ENCODE results near the gene MAP3K15.

The MAP3K15 gene

DNA sequence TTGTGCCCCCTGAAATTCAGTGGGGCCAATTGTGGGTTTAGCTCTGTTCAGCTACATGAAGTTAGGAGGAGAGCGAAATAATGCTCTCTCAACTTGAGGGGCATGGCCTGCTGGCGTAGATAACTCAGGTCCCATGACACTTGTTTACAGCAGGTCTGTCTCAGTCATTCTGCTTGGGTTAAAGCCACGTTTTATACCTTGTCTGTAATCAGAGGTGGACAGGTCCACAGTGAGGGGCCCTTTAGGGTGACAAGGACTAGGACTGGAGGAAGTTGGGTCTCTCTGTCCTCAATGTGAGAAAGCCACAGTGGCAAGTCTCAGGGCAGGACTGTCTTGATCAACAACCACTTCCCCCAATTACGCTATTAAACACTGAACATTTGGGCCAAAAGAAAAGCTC is 122.6 kb downstream of the MAP3K15 start:
- DNase-seq (ENCODE audit: low spot score), result no peak

DNA sequence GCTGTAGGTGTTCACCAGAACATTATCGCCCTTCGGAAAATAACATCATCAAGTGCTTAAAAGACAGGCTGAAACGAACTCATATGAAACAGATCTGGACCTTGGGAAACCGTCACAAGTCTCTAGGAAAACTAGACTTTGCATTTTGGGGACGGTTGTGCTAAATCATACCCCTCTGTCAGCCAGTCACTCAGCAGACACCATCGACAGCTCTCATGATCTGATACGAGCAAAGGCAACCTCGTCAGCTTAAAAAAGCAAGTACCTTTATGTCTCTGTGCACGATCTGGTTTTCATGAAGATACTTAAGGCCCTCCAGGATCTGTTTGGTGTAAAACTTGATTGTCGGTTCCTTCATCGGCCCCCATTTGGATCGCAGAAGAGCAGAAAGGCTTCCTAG is 123.2 kb downstream of the MAP3K15 start:
- DNase-seq (ENCODE audit: low spot score), result no peak

DNA sequence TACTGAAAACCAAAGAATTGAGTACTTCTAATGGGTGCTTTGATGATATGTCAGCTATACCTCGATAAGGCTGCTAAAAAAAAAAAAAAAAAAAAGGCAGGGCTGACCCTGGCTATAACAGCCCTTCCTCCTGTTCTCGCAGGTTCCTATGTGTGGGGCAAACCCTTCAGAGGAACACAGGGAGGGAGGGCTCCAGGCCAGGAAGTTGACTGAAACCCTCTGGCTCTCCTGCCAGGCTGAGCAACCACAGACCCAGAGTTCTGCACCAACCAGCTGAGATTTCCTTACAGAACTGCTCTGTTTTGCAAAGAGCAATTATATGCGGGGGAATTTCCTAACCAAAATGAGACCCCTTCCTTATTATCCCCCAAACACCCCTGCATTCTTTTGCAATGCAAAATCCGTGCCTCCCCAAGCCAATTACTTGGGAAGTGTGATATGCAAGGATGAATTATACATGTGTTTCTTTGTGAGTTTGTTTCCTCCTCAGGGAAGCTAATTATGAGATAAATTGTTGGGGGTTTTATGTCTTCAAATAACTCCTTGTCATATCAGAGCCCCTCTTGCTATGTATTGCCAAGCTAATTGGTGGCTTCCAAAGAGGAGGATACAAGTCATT is 126.0 kb downstream of the MAP3K15 start:
- DNase-seq (ENCODE audit: low spot score), result no peak

DNA sequence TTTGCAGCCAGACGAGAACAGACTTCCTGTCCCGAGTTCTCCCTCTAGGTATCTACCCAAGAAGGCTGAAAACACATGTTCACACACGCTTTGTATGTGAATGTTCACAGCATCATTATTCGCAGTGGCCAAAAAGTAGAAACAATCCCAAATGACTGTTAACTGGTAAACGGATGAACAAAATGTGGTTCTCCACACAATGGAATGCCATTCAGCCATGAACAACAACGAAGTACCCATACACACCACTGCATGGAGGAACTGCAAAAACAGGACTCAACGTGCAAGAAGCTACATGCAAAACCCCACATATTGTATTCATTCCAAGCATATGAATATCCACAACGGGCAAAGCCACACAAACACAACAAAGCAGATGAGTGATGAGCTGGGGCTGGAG is 126.6 kb downstream of the MAP3K15 start:
- DNase-seq (ENCODE audit: low spot score), result no peak

DNA sequence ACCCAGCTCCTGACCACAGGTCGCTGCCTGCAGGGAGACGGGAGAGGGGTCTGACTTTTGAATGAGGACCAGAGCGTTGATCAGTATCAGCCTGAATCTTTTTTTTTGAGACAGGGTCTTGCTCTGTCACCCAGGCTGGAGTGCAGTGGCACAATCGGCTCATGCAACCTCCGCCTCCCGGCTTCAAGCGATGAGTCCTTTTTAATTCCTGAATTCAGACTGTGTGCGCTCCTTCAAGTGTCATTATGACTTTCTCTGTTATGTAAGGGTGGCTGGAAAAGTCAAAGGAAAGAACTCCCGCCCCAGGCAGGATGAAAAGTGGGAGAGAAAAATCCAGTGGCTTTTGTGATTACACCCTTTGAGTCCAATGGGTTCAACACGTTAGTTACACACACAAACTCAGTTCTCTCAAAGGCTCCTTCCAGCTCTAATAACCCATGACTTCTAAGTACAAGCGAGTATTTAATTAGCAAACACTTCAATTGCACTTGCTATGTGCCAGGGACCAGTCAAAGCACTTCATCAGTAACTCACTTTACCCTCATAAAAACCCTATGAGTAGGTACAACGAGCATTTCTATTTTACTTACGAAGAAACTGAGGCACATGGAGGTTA is 127.1 kb downstream of the MAP3K15 start:
- DNase-seq (ENCODE audit: low spot score), result no peak

DNA sequence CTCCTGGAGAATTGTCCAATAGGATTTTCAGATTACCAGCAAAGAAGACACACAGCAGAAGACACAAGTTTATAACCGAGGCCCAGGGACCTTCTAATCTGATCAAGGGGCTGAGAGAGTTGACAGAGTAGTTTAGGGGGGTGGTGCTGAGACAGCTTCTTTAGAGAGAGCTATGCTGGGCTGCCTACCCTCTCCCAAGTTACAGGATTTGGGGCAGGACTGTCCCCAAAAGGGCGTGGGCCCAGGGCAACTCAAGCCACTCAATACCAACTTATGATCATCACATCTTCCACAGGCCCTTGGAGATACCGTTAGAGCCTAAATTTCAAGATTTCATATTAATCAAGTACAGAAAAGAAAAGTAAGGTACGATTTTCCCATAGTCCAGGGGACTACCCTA is 128.6 kb downstream of the MAP3K15 start:
- no peak for DNase-seq (ENCODE audit: low spot score)

DNA sequence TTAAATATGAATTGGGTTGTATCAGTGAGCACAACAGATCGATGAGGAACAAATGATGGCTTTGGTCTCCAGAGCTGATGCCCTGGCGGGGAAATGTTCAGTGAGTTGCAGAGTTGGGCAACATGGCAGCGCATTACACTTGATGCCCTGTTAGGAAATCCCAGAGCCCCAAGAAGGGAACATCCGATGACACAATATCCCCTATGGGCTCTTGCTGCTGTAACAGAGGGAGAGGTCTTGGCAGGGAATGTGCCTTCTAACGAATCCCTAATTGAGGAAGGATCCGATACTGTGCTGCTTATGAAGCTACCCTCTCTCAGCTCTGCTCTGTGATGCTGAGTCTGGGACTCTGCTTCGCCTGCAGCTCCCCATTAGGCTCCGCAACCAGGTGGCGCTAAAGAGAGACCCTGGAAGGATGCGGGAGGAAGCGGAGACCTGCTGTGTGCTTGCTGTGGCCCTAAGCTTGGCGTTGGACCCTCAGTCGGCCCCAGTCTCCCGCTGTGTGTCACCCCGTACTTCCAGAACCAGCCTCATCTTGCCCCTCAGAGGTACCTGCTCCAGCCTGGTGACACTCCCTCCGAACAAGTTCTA is 132.7 kb downstream of the MAP3K15 start:
- DNase-seq (ENCODE audit: low spot score), result peak; percentile 51

DNA sequence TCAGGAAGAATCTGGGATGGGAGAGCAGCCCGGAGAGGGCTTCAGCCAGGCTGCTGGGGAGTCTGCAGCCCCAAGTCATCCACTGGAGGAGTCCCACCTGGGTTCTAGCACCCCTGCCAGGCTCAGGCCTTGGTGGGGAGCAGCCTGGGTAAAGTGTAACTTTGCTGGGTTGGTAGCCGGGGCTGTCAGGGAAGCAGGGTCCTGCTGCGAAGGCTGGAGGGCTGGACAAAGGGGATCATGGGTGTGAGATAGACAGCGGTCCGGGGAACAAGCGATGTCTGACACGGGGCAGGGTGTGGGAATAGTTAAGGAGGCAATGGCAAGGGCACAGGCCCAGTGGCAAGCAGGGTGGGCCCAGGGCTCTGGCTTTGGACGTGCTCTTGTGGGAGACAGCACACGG is 134.0 kb downstream of the MAP3K15 start:
- DNase-seq (ENCODE audit: low spot score), result no peak

DNA sequence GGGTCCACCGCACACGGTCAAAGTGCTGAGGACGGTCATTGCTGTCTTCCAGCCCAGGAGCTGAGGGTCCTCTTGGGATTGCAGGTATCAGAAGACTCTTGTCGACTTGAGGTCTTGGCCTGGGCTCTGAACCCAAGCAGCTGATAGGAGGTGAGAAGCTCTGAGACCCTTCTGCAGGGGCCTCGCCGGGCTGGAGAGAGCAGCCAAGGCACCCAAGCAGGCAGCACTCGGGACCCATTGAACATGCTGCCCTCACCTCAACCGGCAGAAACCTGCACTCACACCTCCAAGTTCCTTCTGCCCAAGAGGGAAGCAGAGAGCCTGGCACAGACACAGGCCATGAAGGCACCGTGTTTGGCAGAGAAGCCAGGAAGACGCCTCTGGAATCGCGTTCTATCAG is 137.5 kb downstream of the MAP3K15 start:
- no peak for DNase-seq (ENCODE audit: low spot score)

DNA sequence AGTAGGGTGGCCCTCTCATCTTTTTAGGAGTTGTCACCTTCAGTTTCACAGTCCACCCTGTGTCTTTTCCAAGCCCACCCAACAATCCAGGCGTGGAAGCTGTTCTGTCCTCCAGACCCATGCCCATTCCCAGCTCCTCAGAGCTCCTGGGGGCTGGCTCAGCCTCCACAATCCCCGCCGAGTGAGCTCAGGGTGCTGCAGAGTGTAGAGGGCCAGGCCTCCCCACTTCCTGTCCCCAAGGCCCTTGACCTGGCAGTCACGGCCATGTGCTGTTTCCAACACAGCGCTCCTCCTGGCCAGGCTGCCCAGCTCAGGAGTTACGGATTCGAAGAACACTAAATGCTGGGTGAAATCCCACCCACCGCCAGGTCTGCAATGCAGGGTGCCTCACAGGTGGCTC is 139.8 kb downstream of the MAP3K15 start:
- DNase-seq (ENCODE audit: low spot score), result no peak

DNA sequence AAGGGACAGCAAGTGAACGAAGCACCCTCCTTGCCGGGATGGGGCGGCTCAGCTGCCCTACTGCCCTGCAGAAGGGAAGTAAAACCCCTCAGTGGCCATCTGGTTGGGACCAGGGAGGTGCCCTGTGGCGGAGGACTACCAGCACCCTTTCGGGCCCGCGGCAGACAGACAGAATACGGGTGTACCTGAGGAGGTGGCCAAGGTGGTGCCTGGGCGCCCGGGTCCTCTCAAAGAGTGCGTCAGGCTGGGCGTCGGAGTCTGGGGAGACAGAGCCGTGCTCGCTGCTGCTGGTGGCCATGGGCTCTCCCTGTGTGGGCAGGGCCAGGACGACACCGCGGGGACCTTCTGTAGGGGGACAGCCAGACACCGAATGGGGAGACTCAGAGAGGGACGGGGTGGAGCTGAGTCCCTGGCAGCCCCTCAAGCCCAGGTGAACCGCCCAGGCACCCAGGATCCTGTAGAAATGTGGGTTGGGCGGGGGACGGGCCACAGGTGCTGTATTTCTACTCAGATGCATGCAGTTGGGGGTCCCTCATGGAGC is 141.9 kb downstream of the MAP3K15 start:
- no peak for DNase-seq (ENCODE audit: low spot score)

DNA sequence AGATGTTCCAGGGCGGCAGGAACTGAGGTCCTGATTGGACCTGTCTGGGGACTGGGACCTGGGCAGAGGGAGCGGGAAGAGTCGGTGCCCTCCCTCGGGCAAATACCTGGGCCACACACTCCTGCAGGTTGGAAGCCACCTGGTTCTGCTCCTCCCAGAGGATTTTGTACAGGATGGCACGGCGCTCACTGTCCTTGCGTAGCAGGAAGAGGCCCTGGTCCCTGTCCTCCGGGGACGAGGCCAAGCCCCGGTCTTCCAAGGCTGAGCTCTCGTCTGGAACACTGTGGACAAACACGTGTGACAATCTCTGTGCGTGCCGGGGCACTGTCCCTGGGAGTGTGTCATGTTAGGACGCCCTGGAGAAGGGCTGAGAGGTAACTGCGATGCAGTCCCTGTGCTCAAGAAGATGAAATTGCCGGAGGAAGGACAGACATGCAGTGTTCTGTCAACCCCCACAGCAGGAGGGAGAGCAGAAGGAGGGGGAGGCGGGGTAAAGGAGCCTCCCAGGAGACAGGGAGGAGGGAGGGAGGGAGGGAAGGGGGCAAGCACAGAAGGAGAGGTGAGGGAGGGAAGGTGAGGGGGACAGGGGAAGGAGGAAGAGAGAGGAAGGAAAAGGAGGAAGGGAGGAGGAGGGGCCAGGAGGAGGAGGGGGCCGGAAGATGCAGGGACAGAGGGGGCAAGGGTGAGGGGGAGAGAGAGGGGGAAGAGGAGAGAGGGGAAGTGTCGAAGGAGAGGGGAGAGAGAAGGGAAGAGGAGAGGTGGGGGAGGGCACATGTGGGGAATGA is 142.6 kb downstream of the MAP3K15 start:
- DNase-seq (ENCODE audit: low spot score), result peak; percentile 9

DNA sequence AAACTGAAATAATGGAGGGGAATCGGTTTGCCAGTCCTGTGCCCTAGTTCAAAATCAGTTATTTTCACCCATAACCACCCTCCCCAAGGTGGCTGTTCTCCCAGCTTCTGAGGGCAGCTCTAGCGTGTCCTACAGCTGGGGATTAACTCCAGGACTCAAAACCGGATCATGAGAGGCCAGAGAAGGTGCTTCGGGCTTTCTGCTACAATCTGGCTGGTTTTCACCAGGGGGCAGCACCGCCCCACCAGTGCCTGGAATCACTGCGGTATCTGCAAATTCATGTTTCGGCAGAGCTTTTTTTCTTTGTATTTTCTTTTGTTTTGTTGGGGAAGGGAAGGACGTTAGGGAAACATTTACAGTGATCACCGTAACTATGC is 143.2 kb downstream of the MAP3K15 start:
- DNase-seq (ENCODE audit: low spot score), result peak; percentile 80

DNA sequence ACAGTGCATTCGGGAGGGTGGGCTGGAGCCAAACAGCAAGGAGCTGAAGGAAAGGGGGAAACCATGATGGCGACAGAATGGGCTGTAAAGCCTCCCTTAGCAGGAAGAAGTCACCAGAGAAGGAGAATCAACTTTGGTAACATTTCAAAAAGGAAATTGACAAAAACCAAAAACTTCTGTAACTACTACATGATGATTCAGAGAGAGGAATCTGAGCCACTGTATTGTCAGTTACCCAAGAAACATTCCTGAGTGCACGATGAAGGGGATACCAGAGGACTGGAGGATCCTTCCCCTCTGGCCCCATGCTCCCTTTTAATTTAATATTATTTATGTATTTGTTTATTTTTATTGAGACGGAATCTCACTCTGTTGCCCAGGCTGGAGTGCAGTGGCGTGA is 145.2 kb downstream of the MAP3K15 start:
- peak; percentile 77 for DNase-seq (ENCODE audit: low spot score)

DNA sequence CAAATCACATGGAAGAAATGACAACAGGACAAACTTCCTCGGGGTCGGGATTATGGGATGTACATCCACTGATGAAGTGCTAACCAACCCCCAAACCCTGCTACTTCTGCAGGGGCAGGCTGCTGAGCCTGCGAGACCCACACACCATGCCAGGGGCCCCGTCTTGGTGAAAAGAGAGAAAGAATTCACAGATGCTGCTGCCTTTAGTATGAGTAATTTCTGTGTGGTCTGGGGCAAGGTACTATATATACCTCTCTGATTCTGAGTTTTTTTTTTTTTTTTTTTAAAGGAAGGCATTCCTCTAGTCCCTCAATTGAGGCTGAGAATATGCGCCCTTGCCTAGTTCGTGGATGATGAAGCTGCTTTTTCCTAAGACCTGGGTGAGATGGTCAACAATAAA is 146.7 kb downstream of the MAP3K15 start:
- no peak for DNase-seq (ENCODE audit: low spot score)

DNA sequence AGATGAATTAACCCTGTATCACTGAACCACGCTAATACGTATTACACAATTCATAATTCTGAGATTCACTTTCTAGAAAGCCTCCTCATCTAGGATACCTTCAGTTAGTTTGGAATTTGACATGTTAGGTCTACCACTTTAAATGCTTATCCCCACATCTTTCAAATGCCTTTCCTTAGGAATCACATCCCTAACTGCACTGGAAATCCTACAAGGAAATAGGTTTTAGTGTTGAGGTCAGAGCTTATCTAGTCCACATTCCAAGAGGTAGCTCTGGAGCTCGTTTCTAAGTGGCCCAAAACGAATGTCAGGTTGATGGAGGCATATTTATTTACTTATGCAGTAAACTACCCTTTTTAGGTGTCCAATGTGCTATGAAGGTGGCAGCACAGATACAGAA is 153.6 kb downstream of the MAP3K15 start:
- DNase-seq (ENCODE audit: low spot score), result no peak

DNA sequence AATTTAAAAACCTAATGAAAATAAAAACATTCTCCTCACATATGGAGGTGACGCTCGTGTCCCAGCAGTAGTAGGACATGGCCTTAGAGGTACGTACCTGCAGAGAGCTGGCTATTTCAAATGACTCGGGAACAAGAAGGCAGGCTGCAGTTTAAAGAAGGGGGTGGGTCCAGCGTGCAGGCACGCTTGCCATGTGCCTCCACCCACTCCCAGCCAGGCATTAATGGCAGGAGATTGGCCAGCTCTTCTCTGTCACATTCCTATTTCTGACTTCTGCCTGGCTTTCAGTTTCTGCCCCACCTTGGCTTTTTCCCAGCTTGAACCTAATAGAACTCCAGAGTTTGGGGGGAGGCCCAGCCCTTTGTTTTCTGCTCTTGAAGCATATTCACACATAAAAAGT is 154.4 kb downstream of the MAP3K15 start:
- no peak for DNase-seq (ENCODE audit: low spot score)

DNA sequence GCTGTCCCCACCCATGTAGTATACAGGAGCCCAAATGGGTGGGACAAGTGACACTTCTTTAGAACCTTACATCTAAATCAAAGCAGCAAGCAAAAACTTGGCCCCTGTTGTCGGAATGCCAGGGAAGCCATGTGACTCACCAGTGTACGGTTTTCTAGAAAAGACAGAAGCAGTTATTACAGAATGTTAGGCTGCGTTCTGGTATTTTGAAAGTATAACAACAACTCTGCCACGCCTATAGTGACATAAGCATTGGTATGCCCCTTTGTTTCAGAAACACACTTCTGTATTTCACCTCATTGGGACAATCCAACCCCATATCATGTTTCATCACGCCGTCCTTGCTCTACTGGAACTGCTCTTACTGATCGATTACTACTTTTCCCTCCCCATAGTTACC is 156.8 kb downstream of the MAP3K15 start:
- DNase-seq (ENCODE audit: low spot score), result no peak

DNA sequence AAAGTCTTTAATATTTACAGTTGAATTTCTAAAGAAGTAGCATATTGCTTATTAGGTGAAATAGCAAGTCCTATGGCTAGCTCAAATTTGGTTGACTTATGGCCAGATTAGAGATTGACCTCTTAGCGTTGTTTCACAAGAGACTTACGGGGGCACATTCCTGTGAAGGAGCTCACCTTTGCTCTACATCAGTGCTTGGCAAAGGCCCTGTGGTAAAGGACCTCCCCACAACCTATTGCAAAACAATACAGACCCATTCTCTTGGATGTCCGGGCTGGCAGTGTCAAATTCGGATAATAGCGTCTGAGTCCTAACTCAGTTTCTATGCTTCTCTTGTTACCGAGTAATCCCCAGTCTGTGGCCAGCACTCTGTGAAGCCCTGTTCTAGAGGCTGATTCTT is 160.7 kb downstream of the MAP3K15 start:
- no peak for DNase-seq (ENCODE audit: low spot score)

DNA sequence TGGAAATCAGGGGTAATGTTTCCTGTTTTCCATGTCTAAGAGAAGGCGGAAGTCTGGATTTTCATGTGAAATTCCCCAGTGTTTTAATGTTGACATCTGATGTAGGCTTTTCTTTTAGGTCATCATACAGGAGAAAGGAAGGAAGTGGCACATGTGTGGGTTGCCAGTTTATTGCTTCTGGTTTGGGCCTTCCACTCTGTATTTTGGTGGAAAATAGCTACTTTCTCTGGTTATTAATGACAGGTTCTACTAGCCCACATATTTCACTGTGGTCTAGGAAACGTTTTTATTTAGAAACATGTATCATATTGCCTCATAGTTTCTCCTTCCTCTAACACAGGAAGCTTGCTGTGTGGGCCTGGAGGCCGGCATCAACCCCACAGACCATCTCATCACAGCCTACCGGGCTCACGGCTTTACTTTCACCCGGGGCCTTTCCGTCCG is 164.3 kb downstream of the MAP3K15 start:
- no peak for DNase-seq (ENCODE audit: low spot score)

DNA sequence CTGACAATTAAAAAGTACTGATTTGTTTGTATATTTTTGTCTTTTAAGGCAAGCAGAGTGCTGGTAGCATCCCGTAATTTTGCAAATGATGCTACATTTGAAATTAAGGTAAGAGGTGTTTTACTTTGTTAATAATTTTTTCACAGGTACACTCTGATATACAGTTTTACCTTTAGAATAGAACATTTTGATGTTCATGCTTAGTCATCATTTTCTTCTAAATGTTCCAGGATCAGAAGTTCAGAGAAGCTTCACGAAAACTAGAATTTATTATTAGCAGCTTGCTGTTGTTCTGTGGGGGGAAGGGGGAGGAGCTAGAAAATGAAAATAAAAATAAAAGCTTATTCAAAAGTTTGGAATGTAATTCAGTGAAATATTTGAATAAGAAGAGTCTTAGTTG is 166.0 kb downstream of the MAP3K15 start:
- no peak for DNase-seq (ENCODE audit: low spot score)

DNA sequence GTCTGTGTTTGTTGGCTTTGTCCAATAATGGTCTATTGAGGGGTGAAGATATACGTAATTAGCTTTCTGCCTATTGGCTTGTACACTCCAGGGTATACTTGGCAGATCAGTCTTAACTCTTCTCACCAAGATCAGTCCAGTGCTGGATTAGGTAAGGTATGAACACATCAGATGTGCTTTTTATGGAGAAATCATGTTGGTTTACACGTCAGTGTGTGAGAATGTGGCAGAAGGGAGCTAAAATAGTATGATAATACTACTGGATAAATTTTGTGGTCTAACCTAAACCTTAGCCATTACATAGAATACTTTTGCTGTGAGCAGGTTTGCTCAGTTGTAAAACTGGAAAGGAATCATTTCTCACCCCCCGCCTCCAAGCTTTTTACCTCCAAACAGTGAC is 167.4 kb downstream of the MAP3K15 start:
- peak; percentile 13 for DNase-seq (ENCODE audit: low spot score)

DNA sequence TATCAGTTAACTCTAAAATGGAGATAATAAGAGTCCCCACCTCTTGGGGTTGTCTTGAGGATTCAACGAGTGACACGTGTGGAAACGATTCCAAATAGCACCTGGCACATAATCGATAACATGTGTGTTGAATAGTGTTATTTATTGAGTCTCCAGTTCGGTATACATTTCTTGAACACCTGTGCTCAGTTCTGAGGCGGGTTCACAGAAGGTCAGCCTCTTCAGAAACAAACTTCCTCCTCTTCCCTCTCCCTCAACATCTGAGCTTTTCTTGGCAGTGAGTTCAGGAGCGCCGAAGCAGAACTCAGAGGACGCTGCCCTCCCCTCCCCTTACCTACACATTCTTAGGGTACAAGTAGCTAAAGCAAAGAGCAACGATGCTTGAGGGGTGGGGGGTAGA is 170.6 kb downstream of the MAP3K15 start:
- no peak for DNase-seq (ENCODE audit: low spot score)

Measured in GM03348 (cell line).